ENCODE data around the gene AFAP1L2. TPM values are rescaled to one million over a fixed set of nuclear protein-coding genes. Genes with fewer than 3 reads are reported as not detected.

The AFAP1L2 gene
- total RNA-seq, 1 experiment from 2014 or later = 170 TPM

DNA sequence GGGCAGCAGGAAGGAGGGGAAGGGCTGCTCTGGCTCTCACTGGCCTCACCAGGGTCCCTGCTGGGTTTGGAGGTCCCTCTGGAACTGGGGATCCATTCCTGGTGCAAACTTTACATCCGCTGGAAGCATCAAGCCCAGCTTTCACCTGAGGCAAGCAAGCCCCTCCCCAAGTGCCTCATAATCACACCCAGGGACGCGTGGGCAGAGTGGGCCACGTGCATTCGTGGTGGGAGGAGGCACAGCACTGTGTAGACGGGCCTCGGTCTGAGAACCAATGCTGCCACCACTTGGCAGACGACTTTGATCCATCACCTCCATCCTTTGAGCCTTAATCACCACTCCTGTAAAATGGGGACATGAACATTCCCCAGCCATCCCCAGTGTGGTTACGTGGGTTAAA lies 91.2 kb downstream of the AFAP1L2 start:
- Histone ChIP-seq H3K4me3 (ENCODE audit: low read depth in 2 of 2, low read length in 2 of 2) (no peak overlapping the region), H3K9me3 (ENCODE audit: control insufficient read depth, insufficient read depth, low read depth, low read length) (no peaks in the 10 kb centered on the region), H3K36me3 (ENCODE audit: control insufficient read depth, insufficient read depth, low read length) (peaks cover 2% of the 10 kb centered on the region; the same call in 1 of the 2 replicates), H3K27ac (ENCODE audit: low read length) (no peak overlapping the region), H3K4me1 (ENCODE audit: control insufficient read depth, insufficient read depth, low read length) (peaks cover 25% of the 10 kb centered on the region), H3K27me3 (ENCODE audit: control insufficient read depth, insufficient read depth, low read length) (no peaks in the 10 kb centered on the region)
- TF ChIP-seq TCF7L2 (IDR thresholded peaks at IDR 0.05; ENCODE audit: low read depth, low read length) (no peak), POLR2AphosphoS5 (IDR thresholded peaks at IDR 0.05; ENCODE audit: low read depth, low read length) (no peak)
- TF ChIP-seq, protein P1, sequence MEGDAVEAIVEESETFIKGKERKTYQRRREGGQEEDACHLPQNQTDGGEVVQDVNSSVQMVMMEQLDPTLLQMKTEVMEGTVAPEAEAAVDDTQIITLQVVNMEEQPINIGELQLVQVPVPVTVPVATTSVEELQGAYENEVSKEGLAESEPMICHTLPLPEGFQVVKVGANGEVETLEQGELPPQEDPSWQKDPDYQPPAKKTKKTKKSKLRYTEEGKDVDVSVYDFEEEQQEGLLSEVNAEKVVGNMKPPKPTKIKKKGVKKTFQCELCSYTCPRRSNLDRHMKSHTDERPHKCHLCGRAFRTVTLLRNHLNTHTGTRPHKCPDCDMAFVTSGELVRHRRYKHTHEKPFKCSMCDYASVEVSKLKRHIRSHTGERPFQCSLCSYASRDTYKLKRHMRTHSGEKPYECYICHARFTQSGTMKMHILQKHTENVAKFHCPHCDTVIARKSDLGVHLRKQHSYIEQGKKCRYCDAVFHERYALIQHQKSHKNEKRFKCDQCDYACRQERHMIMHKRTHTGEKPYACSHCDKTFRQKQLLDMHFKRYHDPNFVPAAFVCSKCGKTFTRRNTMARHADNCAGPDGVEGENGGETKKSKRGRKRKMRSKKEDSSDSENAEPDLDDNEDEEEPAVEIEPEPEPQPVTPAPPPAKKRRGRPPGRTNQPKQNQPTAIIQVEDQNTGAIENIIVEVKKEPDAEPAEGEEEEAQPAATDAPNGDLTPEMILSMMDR (IDR thresholded peaks at IDR 0.05) = no peak
- TF ChIP-seq, protein P2, sequence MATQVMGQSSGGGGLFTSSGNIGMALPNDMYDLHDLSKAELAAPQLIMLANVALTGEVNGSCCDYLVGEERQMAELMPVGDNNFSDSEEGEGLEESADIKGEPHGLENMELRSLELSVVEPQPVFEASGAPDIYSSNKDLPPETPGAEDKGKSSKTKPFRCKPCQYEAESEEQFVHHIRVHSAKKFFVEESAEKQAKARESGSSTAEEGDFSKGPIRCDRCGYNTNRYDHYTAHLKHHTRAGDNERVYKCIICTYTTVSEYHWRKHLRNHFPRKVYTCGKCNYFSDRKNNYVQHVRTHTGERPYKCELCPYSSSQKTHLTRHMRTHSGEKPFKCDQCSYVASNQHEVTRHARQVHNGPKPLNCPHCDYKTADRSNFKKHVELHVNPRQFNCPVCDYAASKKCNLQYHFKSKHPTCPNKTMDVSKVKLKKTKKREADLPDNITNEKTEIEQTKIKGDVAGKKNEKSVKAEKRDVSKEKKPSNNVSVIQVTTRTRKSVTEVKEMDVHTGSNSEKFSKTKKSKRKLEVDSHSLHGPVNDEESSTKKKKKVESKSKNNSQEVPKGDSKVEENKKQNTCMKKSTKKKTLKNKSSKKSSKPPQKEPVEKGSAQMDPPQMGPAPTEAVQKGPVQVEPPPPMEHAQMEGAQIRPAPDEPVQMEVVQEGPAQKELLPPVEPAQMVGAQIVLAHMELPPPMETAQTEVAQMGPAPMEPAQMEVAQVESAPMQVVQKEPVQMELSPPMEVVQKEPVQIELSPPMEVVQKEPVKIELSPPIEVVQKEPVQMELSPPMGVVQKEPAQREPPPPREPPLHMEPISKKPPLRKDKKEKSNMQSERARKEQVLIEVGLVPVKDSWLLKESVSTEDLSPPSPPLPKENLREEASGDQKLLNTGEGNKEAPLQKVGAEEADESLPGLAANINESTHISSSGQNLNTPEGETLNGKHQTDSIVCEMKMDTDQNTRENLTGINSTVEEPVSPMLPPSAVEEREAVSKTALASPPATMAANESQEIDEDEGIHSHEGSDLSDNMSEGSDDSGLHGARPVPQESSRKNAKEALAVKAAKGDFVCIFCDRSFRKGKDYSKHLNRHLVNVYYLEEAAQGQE (IDR thresholded peaks at IDR 0.05; ENCODE audit: insufficient read depth in 1 of 2, low read depth in 2 of 2, low read length in 1 of 2) = no peak
- in situ Hi-C loops (cut with HindIII; ENCODE audit: low pct_unique_long_range_greater_than_20kb, low sequenced_read_pairs) (no loop called here), intact Hi-C loops (cut with micrococcal nuclease; ENCODE audit: unreplicated experiment) (no loop called here)
- ChIA-PET CTCF (no interaction called here), POLR2A (no interaction called here)
- BruUV-seq (replicated peaks) = no TSS peak
- DNase-seq (ENCODE audit: low read depth, low spot score) (no peak), ATAC-seq (no peak)

DNA sequence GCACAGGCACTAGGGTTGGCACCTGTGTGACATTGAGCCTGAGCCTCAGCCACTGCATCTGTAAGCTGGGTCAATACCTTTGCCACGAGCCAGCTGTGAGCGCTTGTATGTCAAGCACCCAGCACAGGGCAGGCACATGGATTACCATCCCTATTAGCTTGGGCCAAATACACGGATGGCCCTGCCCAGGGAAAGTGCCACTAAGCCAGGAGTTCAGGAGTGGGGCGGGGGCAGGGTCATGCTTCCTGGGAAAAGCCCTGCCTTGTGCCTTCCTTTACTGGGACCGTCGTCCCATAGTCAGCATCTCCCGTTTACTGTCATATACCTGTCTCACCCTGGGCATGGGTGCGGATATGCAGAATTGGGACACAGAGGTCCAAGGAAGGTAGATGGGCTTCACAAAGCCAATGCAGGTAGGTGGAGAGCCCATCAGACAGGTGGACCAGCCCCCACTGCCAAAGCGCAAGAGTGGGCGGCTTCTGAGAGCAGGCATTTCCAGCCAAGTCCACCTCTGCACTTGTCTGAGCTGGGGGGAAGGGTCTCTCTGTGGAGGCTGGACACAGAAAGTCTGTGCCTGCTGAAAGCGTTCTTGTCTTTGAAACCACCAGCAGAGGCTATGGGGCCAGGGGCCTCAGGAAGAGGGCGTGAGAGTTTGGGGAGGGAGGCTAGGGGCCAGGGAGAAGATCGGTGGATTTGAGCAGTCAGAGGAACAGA lies 92.6 kb downstream of the AFAP1L2 start:
- H3K27me3 ChIP-seq (ENCODE audit: control insufficient read depth, insufficient read depth, low read length) = no peaks in the 10 kb centered on the region
- DNase-seq (ENCODE audit: low read depth, low spot score) (no peak), ATAC-seq (no peak)
- H3K4me3 ChIP-seq (ENCODE audit: low read depth in 2 of 2, low read length in 2 of 2) = no peak overlapping the region
- H3K27ac ChIP-seq (ENCODE audit: low read length) = no peak overlapping the region
- CTCF ChIA-PET = interaction anchor here (0.6 to 0.7 kb wide), 2 partner anchors 91 to 157 kb away, joined by 4 to 5 read pairs; no protein-coding TSS in a partner anchor
- intact Hi-C loops (cut with micrococcal nuclease; ENCODE audit: unreplicated experiment) (no loop called here), in situ Hi-C loops (cut with HindIII; ENCODE audit: low pct_unique_long_range_greater_than_20kb, low sequenced_read_pairs) (no loop called here)
- TF ChIP-seq, protein P1 (IDR thresholded peaks at IDR 0.05) = no peak
- TF ChIP-seq SIN3A (IDR thresholded peaks at IDR 0.05; ENCODE audit: borderline replicate concordance, insufficient read depth, low read depth, low read length) (no peak), POLR2AphosphoS5 (IDR thresholded peaks at IDR 0.05; ENCODE audit: low read depth, low read length) (no peak), TCF7L2 (IDR thresholded peaks at IDR 0.05; ENCODE audit: low read depth, low read length) (no peak)
- TF ChIP-seq, protein P2 (IDR thresholded peaks at IDR 0.05; ENCODE audit: insufficient read depth in 1 of 2, low read depth in 2 of 2, low read length in 1 of 2) = no peak
- POLR2A ChIA-PET = no interaction called here
- no TSS peak for BruUV-seq (replicated peaks)
- no peaks in the 10 kb centered on the region for H3K9me3 ChIP-seq (ENCODE audit: control insufficient read depth, insufficient read depth, low read depth, low read length)
- H3K36me3 ChIP-seq (ENCODE audit: control insufficient read depth, insufficient read depth, low read length) = peaks cover 2% of the 10 kb centered on the region; the same call in 1 of the 2 replicates
- H3K4me1 ChIP-seq (ENCODE audit: control insufficient read depth, insufficient read depth, low read length) = peaks cover 39% of the 10 kb centered on the region

All from Panc1 (cell line).